H1 (cell line): ENCODE data around the gene PPM1L. TPM values are rescaled to one million over a fixed set of nuclear protein-coding genes. Genes with fewer than 3 reads are reported as not detected.

Experiments used
- CTCF ChIA-PET: fragments of 300-600 bp; sonication (Branson Sonifier 250); formaldehyde crosslinking; loops from one replicate; lab custom pipeline; 2021; ENCODE audit not compliant: partially characterized antibody; lab: Charles Lee
- POLR2A ChIA-PET: fragments of 300-600 bp; sonication (Branson Sonifier 250); formaldehyde crosslinking; loops from one replicate; lab custom pipeline; 2021; ENCODE audit warnings: inconsistent platforms; ENCODE audit not compliant: partially characterized antibody; lab: Charles Lee
- DNase-seq, 2 experiments: peaks; one replicate each; pipeline versions ENCODE4 v3.0.0 to v3.0.0-alpha.2; 2010 to 2022; ENCODE audit warnings: low spot score in 2 of 2, low read depth in 1 of 2, mixed read lengths in 1 of 2
- FAIRE-seq: peaks from 2 replicates; lab custom pipeline; 2011; peaks lifted over from hg19 to GRCh38; lab: Jason Lieb, UNC
- H2AFZ ChIP-seq: 2 replicates; pipeline ENCODE4 v1.8.1; 2012; ENCODE audit warnings: low read length, inconsistent platforms
- H2AK5ac ChIP-seq: 2 replicates; pipeline ENCODE4 v1.6.1; 2013; ENCODE audit warnings: low read depth, low read length
- H2BK120ac ChIP-seq: replicated peaks from 2 replicates; pipeline ENCODE3; 2013; ENCODE audit warnings: low read depth, low read length, inconsistent platforms
- H2BK12ac ChIP-seq: 2 replicates; pipeline ENCODE4 v1.6.1; 2013; ENCODE audit warnings: low read depth, low read length
- H2BK15ac ChIP-seq: 2 replicates; pipeline ENCODE4 v1.6.1; 2013; ENCODE audit warnings: low read length
- H2BK20ac ChIP-seq: 2 replicates; pipeline ENCODE4 v1.6.1; 2013; ENCODE audit warnings: low read length
- H2BK5ac ChIP-seq: 2 replicates; pipeline ENCODE4 v1.6.1; 2013; ENCODE audit warnings: low read depth, low read length
- H3K14ac ChIP-seq: 2 replicates; pipeline ENCODE4 v1.6.1; 2013; ENCODE audit warnings: inconsistent platforms; ENCODE audit not compliant: insufficient read length
- H3K18ac ChIP-seq: 2 replicates; pipeline ENCODE4 v1.6.1; 2013; ENCODE audit warnings: low read length; ENCODE audit errors: extremely low read depth
- H3K23ac ChIP-seq: 2 replicates; pipeline ENCODE4 v1.6.1; 2013; ENCODE audit warnings: inconsistent platforms; ENCODE audit not compliant: insufficient read length
- H3K23me2 ChIP-seq: 2 replicates; pipeline ENCODE4 v1.6.1; 2013; ENCODE audit warnings: low read depth, low read length
- H3K27ac ChIP-seq: 2 replicates; pipeline ENCODE4 v1.6.1; 2011; ENCODE audit warnings: low read depth, low read length, inconsistent platforms
- H3K27me3 ChIP-seq, 4 experiments: replicated peaks in 1 of 4; 1 replicate in 1 of 4; 2 replicates in 3 of 4; pipeline versions ENCODE4 v1.6.1 to v1.8.1; 2011 to 2013; ENCODE audit warnings: low read length in 3 of 4, mild to moderate bottlenecking in 3 of 4, inconsistent platforms in 2 of 4, mixed read lengths in 2 of 4, moderate library complexity in 1 of 4; ENCODE audit not compliant: control insufficient read depth in 3 of 4, insufficient read depth in 3 of 4; ENCODE audit errors: extremely low read depth in 1 of 4
- H3K36me3 ChIP-seq, 4 experiments: 2 replicates each; pipeline versions ENCODE4 v1.6.1 to v1.8.1; 2011 to 2013; ENCODE audit warnings: mild to moderate bottlenecking in 4 of 4, low read length in 3 of 4, moderate library complexity in 2 of 4, control low read depth in 1 of 4, inconsistent platforms in 1 of 4; ENCODE audit not compliant: insufficient read depth in 4 of 4, control insufficient read depth in 2 of 4
- H3K4ac ChIP-seq: replicated peaks from 2 replicates; pipeline ENCODE3; 2013; ENCODE audit warnings: low read length, low read depth, mixed read lengths, inconsistent platforms; ENCODE audit not compliant: insufficient read length
- H3K4me1 ChIP-seq, 4 experiments: replicated peaks in 1 of 4; 1 replicate in 1 of 4; 2 replicates in 3 of 4; pipeline versions ENCODE4 v1.6.1 to v1.8.1; 2011 to 2013; ENCODE audit warnings: low read length in 3 of 4, inconsistent platforms in 2 of 4, mixed read lengths in 1 of 4; ENCODE audit not compliant: insufficient read depth in 4 of 4, control insufficient read depth in 3 of 4
- H3K4me2 ChIP-seq, 2 experiments: 2 replicates each; pipeline versions ENCODE4 v1.6.1 to v1.8.1; 2011 to 2013; ENCODE audit warnings: low read depth in 2 of 2, low read length in 2 of 2, control low read depth in 1 of 2, inconsistent platforms in 1 of 2, mild to moderate bottlenecking in 1 of 2; ENCODE audit not compliant: insufficient read depth in 1 of 2
- H3K4me3 ChIP-seq, 4 experiments: fragments of 200-600, 300-600 bp in 1 of 4; sonication (generic), shearing (Covaris generic), sonication (Bioruptor Twin) in 1 of 4; 2 replicates each; pipeline versions ENCODE4 v1.5.1 to v1.8.1; 2011 to 2016; ENCODE audit warnings: low read length in 4 of 4, low read depth in 3 of 4, control low read depth in 2 of 4, inconsistent platforms in 2 of 4, mild to moderate bottlenecking in 2 of 4, mixed read lengths in 1 of 4, moderate library complexity in 1 of 4; ENCODE audit not compliant: insufficient read depth in 2 of 4; ENCODE audit errors: extremely low read depth in 1 of 4
- H3K56ac ChIP-seq: replicated peaks from 2 replicates; pipeline ENCODE3; 2013; ENCODE audit warnings: low read depth, mild to moderate bottlenecking, mixed read lengths, low read length, inconsistent platforms; ENCODE audit not compliant: insufficient read length
- H3K79me1 ChIP-seq: 2 replicates; pipeline ENCODE4 v1.6.1; 2013; ENCODE audit warnings: low read depth, low read length, control low read depth
- H3K79me2 ChIP-seq, 2 experiments: 2 replicates each; pipeline versions ENCODE4 v1.6.1 to v1.8.1; 2012 to 2013; ENCODE audit warnings: low read length in 2 of 2, mild to moderate bottlenecking in 2 of 2, inconsistent platforms in 1 of 2; ENCODE audit not compliant: insufficient read depth in 2 of 2, control insufficient read depth in 1 of 2
- H3K9ac ChIP-seq, 4 experiments: replicated peaks in 1 of 4; 1 replicate in 1 of 4; 2 replicates in 3 of 4; pipeline versions ENCODE4 v1.6.1 to v1.8.1; 2011 to 2013; ENCODE audit warnings: low read depth in 3 of 4, low read length in 3 of 4, control low read depth in 2 of 4, mild to moderate bottlenecking in 2 of 4, moderate library complexity in 2 of 4, inconsistent platforms in 1 of 4; ENCODE audit errors: extremely low read depth in 1 of 4
- H3K9me3 ChIP-seq, 2 experiments: 2 replicates each; pipeline versions ENCODE4 v1.6.1 to v1.8.1; 2012 to 2013; ENCODE audit warnings: mild to moderate bottlenecking in 2 of 2, moderate library complexity in 2 of 2, control low read depth in 1 of 2, inconsistent platforms in 1 of 2, low read depth in 1 of 2, low read length in 1 of 2, mixed read lengths in 1 of 2; ENCODE audit not compliant: insufficient read depth in 2 of 2
- H4K20me1 ChIP-seq, 2 experiments: replicated peaks in 1 of 2; 2 replicates each; pipeline versions ENCODE3 to v1.8.1; 2011 to 2013; ENCODE audit warnings: inconsistent platforms in 2 of 2, low read length in 2 of 2, mild to moderate bottlenecking in 1 of 2; ENCODE audit not compliant: insufficient read depth in 2 of 2, control insufficient read depth in 1 of 2
- H4K5ac ChIP-seq: 2 replicates; pipeline ENCODE4 v1.6.1; 2013; ENCODE audit warnings: low read length, low read depth, mixed read lengths, inconsistent platforms; ENCODE audit not compliant: insufficient read length
- H4K8ac ChIP-seq: 2 replicates; pipeline ENCODE4 v1.8.0; 2013; ENCODE audit warnings: mild to moderate bottlenecking, moderate library complexity, low read length, inconsistent platforms; ENCODE audit not compliant: insufficient read depth; ENCODE audit errors: extremely low read depth
- H4K91ac ChIP-seq: replicated peaks from 2 replicates; pipeline ENCODE3; 2013; ENCODE audit warnings: low read length, mixed read lengths, inconsistent platforms; ENCODE audit not compliant: insufficient read length
- E2F6 ChIP-seq: IDR thresholded peaks from 2 replicates; pipeline ENCODE4 v1.6.1; 2012; ENCODE audit warnings: inconsistent platforms
- SP1 ChIP-seq: IDR thresholded peaks from 2 replicates; pipeline ENCODE4 v1.6.1; 2011; ENCODE audit warnings: low read depth, low read length
- WGBS, 2 experiments: shearing (Covaris generic) in 1 of 2; methylation state at CpG; one replicate each; pipeline versions ENCODE4 v1.1.6 to v1.1.7; 2013 to 2015; ENCODE audit warnings: low lambda C conversion rate in 2 of 2, mixed read lengths in 2 of 2, inconsistent platforms in 1 of 2, low coverage in 1 of 2, missing lambda C conversion rate in 1 of 2; ENCODE audit not compliant: insufficient replicate concordance in 2 of 2, insufficient coverage in 1 of 2, insufficient read length in 1 of 2; ENCODE audit errors: extremely low coverage in 1 of 2, missing lambda C conversion rate in 1 of 2; 5-methylcytosine and 5-hydroxymethylcytosine counted together
- polyA plus RNA-seq, 7 experiments: library from polyadenylated mRNA; depleted of rRNA in 3 of 7; stranded (reverse) in 5 of 7; unstranded in 2 of 7; fragments of >200 nt in 5 of 7; fragments of 200-250 nt in 2 of 7; gene quantifications; 1 replicate in 5 of 7; 2 replicates in 1 of 7; 4 replicates in 1 of 7; pipeline versions ENCODE4 v1.2.1 to v1.2.3, GENCODE V29; 2011 to 2013; ENCODE audit warnings: missing spikeins in 2 of 7, mixed read lengths in 2 of 7
- total RNA-seq: library from RNA; stranded (reverse); fragmentation: NEBNext Ultra II Directional; extraction: Animal tissue kit (Norgen Biotek cat#: 25700); gene quantifications from 2 replicates; pipeline ENCODE4 v1.2.1, GENCODE V29; 2021

Gene PPM1L
- total and polyA plus RNA-seq, 2 of the 8 experiments (the other 6 are each of a cell fraction or from before 2014, with no cell fraction given), result 2.8 to 18.1 TPM

- Histone ChIP-seq H2AFZ (no peak overlapping the region), H4K8ac (no peak overlapping the region), H2BK5ac (no peak overlapping the region), H2BK12ac (no peak overlapping the region), H3K4ac (no peak overlapping the region), H2BK120ac (no peak overlapping the region), H3K56ac (no peak overlapping the region), H3K4me1 (peaks cover 0 to 4% (median 0%) of the 10 kb centered on the region in 4 experiments; a peak in 1 of 7 replicates), H3K9ac (no peak overlapping the region), H3K79me1 (no peaks in the 10 kb centered on the region), H3K36me3 (no peaks in the 10 kb centered on the region), H3K27me3 (no peaks in the 10 kb centered on the region), H2BK15ac (no peak overlapping the region), H2BK20ac (no peak overlapping the region), H3K23ac (no peak overlapping the region), H3K23me2 (no peaks in the 10 kb centered on the region), H3K14ac (no peak overlapping the region), H3K27ac (no peak overlapping the region), H4K91ac (no peak overlapping the region), H3K79me2 (no peaks in the 10 kb centered on the region), H3K4me2 (no peak overlapping the region), H4K20me1 (no peaks in the 10 kb centered on the region), H3K18ac (no peak overlapping the region), H3K4me3 (no peak overlapping the region), H3K9me3 (0 out of 4 replicates have a peak, but pooled peaks cover 0 to 4% of the 10 kb centered on the region in 2 experiments), H4K5ac (no peak overlapping the region)
- 70% methylated on average over 1 of the region's 1 CpG; no CpG with 5 or more reads in 1 of the 2 experiments for WGBS, 2 experiments
- ChIA-PET CTCF (no interaction called here), POLR2A (no interaction called here)
- no peak for FAIRE-seq
- no peak for DNase-seq
- TF ChIP-seq SP1, result no peak
- TF ChIP-seq E2F6, result no peak
- TF ChIP-seq, all 59 proteins: peak for 0
- no peak overlapping the region for H2AK5ac ChIP-seq
Observed at GRCh38 chr3:160998581-160998980, 242.6 kb downstream of the PPM1L start.
